ENCODE results near the gene ITGB1.

ITGB1 gene

DNA sequence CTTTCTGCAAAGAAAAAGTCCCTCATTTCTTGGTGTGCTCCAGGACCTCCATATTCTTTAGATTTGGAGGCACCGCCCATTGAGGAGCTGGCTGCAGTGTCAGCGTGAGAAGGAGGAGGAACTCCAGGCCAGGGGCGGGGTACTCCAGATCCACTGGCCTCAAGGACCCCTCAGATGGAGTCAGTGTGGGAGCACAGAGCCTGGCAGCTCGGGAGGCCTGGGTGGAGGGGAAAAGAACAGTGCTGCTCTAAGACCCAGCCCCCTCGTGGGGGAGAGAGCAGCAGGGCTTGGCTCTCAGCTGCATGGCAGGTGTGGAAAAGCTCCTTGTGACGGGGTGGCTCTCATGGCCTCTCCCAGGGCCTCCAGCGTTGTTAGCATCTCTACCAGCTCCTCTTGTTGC is 70.5 kb downstream of the ITGB1 start:
- H3K9ac ChIP-seq (ENCODE audit: low read length in 2 of 2): no peak overlapping the region
- H3K4me1 ChIP-seq (ENCODE audit: control insufficient read depth, insufficient read depth, low read length): no peaks in the 10 kb centered on the region
- H3K27ac ChIP-seq (ENCODE audit: low read length): no peak overlapping the region
- no peak overlapping the region for H3K4me3 ChIP-seq (ENCODE audit: low read length in 2 of 2)
- no peaks in the 10 kb centered on the region for H3K27me3 ChIP-seq (ENCODE audit: control insufficient read depth in 1 of 2, insufficient read depth in 2 of 2, low read length in 2 of 2)
- no peaks in the 10 kb centered on the region for H3K36me3 ChIP-seq (ENCODE audit: control insufficient read depth in 2 of 2, insufficient read depth in 2 of 2, low read length in 2 of 2)
- no peaks in the 10 kb centered on the region for H3K9me3 ChIP-seq (ENCODE audit: control insufficient read depth in 2 of 2, low read length in 2 of 2)

DNA sequence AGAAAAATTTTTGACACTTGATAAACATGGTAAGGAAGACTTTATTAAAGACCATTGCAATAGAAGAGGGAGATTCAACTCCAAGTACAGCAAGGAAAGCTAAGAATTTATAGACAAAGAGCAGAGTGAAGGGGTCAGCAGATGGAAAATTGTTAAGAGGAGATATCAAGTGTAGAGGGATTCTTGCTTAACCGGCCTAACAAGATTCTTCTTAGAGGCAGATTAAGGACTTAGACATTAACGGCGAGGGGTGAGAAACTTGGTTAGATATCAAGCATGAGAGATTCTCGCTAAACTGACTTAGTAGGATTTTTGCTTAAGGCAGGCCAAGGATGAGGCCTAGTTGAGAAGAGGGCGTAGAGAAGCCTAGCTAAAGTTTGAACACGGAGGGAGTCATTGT is 76.0 kb downstream of the ITGB1 start:
- no peak overlapping the region for H3K27ac ChIP-seq (ENCODE audit: low read length)
- no peaks in the 10 kb centered on the region for H3K4me1 ChIP-seq (ENCODE audit: control insufficient read depth, insufficient read depth, low read length)
- H3K27me3 ChIP-seq (ENCODE audit: control insufficient read depth in 1 of 2, insufficient read depth in 2 of 2, low read length in 2 of 2): no peaks in the 10 kb centered on the region
- no peaks in the 10 kb centered on the region for H3K9me3 ChIP-seq (ENCODE audit: control insufficient read depth in 2 of 2, low read length in 2 of 2)
- no peak overlapping the region for H3K4me3 ChIP-seq (ENCODE audit: low read length in 2 of 2)
- H3K9ac ChIP-seq (ENCODE audit: low read length in 2 of 2): no peak overlapping the region
- H3K36me3 ChIP-seq (ENCODE audit: control insufficient read depth in 2 of 2, insufficient read depth in 2 of 2, low read length in 2 of 2): no peaks in the 10 kb centered on the region

DNA sequence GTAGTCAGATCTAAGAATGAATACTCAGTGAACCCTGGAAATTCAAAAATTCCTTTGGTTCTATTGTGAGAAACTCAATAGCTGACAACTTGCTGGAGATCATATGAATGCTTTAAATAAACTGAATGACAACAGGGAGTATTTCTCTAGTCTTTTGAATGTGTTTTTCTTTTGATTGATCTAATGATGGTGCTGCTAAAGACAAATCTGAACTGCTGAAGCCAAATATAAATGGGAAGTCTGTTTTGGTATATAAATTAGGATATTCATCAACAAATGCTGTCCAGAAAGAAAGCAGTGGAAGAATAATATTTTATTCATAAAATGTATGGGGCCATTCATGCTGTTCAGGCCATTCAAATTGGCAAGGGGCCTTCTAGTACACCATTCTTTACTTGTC is 79.4 kb downstream of the ITGB1 start:
- Histone ChIP-seq H3K9me3 (ENCODE audit: control insufficient read depth in 2 of 2, low read length in 2 of 2) (no peaks in the 10 kb centered on the region), H3K36me3 (ENCODE audit: control insufficient read depth in 2 of 2, insufficient read depth in 2 of 2, low read length in 2 of 2) (no peaks in the 10 kb centered on the region), H3K9ac (ENCODE audit: low read length in 2 of 2) (no peak overlapping the region), H3K27ac (ENCODE audit: low read length) (no peak overlapping the region), H3K4me1 (ENCODE audit: control insufficient read depth, insufficient read depth, low read length) (no peaks in the 10 kb centered on the region), H3K4me3 (ENCODE audit: low read length in 2 of 2) (no peak overlapping the region), H3K27me3 (ENCODE audit: control insufficient read depth in 1 of 2, insufficient read depth in 2 of 2, low read length in 2 of 2) (no peaks in the 10 kb centered on the region)

DNA sequence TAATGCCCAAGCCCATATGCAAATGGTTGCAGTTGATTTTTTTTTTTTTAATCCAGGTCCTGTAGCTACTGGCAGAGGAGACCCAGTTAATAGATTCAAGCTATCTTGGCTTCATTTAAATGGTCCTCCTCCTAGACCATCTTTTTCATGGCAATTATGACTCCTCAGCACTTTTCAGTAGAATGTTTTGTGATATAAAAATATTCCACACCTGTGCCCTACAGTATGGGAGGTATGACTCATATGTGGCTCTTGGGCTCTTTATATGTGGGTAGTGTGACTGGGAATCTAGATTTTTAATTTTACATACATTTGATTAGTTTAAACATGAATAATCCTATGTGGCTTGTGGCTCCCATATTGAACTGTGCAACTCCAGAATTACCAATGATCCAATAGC is 80.1 kb downstream of the ITGB1 start:
- no peaks in the 10 kb centered on the region for H3K4me1 ChIP-seq (ENCODE audit: control insufficient read depth, insufficient read depth, low read length)
- no peak overlapping the region for H3K9ac ChIP-seq (ENCODE audit: low read length in 2 of 2)
- H3K4me3 ChIP-seq (ENCODE audit: low read length in 2 of 2): no peak overlapping the region
- H3K27ac ChIP-seq (ENCODE audit: low read length): no peak overlapping the region
- no peaks in the 10 kb centered on the region for H3K9me3 ChIP-seq (ENCODE audit: control insufficient read depth in 2 of 2, low read length in 2 of 2)
- H3K27me3 ChIP-seq (ENCODE audit: control insufficient read depth in 1 of 2, insufficient read depth in 2 of 2, low read length in 2 of 2): no peaks in the 10 kb centered on the region
- no peaks in the 10 kb centered on the region for H3K36me3 ChIP-seq (ENCODE audit: control insufficient read depth in 2 of 2, insufficient read depth in 2 of 2, low read length in 2 of 2)

DNA sequence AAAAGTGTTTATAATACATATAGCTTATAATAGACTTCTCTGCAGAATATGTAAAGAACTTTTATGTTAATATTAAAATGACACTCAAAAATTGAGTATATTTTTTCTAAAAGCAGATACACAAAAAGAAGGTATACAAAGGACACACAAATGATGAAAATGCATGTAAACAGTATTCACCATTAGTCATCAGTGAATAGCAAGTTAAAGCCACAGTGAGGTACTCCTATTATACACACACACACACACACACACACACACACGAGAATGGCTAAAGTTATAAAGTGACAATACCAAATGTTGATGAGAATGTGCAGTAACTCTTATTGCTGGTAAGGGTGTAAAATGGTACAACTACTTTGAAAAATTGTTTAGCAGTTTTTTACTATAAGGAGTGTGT is 92.9 kb downstream of the ITGB1 start:
- H3K9ac ChIP-seq (ENCODE audit: low read length in 2 of 2): no peak overlapping the region
- H3K27ac ChIP-seq (ENCODE audit: low read length): no peak overlapping the region
- H3K4me1 ChIP-seq (ENCODE audit: control insufficient read depth, insufficient read depth, low read length): no peaks in the 10 kb centered on the region
- H3K4me3 ChIP-seq (ENCODE audit: low read length in 2 of 2): no peak overlapping the region
- no peaks in the 10 kb centered on the region for H3K36me3 ChIP-seq (ENCODE audit: control insufficient read depth in 2 of 2, insufficient read depth in 2 of 2, low read length in 2 of 2)
- H3K9me3 ChIP-seq (ENCODE audit: control insufficient read depth in 2 of 2, low read length in 2 of 2): no peaks in the 10 kb centered on the region
- no peaks in the 10 kb centered on the region for H3K27me3 ChIP-seq (ENCODE audit: control insufficient read depth in 1 of 2, insufficient read depth in 2 of 2, low read length in 2 of 2)

DNA sequence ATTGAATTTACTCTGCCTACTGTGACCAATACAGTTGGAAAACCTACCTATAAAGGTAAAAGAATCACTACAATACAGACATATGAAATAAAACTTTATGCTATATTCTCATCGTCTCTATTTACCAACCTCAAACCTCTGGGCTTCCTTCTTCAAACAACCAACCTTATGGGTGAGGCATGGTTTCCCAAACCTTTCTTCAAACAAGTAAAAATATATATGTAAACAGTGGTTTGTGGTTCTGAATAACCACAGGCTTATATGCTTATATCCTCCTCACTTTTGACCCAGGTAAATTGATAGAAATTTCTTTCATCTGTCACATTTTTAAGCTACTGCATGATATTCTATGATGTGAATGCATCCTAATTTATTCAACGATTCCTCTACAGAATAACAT is 103.6 kb downstream of the ITGB1 start:
- Histone ChIP-seq H3K9ac (ENCODE audit: low read length in 2 of 2) (no peak overlapping the region), H3K9me3 (ENCODE audit: control insufficient read depth in 2 of 2, low read length in 2 of 2) (no peaks in the 10 kb centered on the region), H3K27ac (ENCODE audit: low read length) (no peak overlapping the region), H3K4me1 (ENCODE audit: control insufficient read depth, insufficient read depth, low read length) (no peaks in the 10 kb centered on the region), H3K27me3 (ENCODE audit: control insufficient read depth in 1 of 2, insufficient read depth in 2 of 2, low read length in 2 of 2) (no peaks in the 10 kb centered on the region), H3K4me3 (ENCODE audit: low read length in 2 of 2) (no peak overlapping the region), H3K36me3 (ENCODE audit: control insufficient read depth in 2 of 2, insufficient read depth in 2 of 2, low read length in 2 of 2) (no peaks in the 10 kb centered on the region)

DNA sequence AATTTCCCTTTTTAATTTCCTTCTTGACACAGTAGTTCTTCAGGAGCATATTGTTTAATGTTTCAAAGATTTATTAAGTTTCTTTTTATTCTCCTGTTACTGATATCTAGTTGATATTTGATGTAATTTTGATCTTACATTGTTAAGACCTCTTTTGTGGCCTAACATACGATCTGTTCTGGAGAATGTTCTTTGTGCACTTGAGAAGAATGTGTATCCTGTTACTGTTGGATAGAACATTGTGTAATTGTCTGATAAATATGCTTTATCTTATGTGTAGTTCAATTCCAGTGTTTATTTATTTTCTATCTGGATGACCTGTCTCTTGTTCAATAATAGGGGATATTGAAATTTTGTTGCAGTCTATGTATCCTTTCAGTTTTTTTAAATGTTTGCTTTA is 106.7 kb downstream of the ITGB1 start:
- Histone ChIP-seq H3K27ac (ENCODE audit: low read length) (no peak overlapping the region), H3K9ac (ENCODE audit: low read length in 2 of 2) (no peak overlapping the region), H3K9me3 (ENCODE audit: control insufficient read depth in 2 of 2, low read length in 2 of 2) (no peaks in the 10 kb centered on the region), H3K27me3 (ENCODE audit: control insufficient read depth in 1 of 2, insufficient read depth in 2 of 2, low read length in 2 of 2) (no peaks in the 10 kb centered on the region), H3K4me3 (ENCODE audit: low read length in 2 of 2) (no peak overlapping the region), H3K36me3 (ENCODE audit: control insufficient read depth in 2 of 2, insufficient read depth in 2 of 2, low read length in 2 of 2) (no peaks in the 10 kb centered on the region), H3K4me1 (ENCODE audit: control insufficient read depth, insufficient read depth, low read length) (no peaks in the 10 kb centered on the region)
